Left lung (tissue), 10 donors: Measurements from ENCODE around the gene ZSWIM5. TPM values are rescaled to one million over a fixed set of nuclear protein-coding genes. Genes with fewer than 3 reads are reported as not detected.
A peak's percentile ranks its signal among the peaks of the same experiment; 100 is the strongest.

Source experiments
- ATAC-seq: fragments of 200-7000 bp; cut with Tn5 transposase; one replicate; pipeline ENCODE4 v1.9.1; 2020; ENCODE audit warnings: moderate library complexity
- DNase-seq, 4 donors: peaks; one replicate each; pipeline ENCODE4 v3.0.0-alpha.2; 2013 to 2020
- H3K27ac ChIP-seq, 2 donors: fragments of 200-600 bp; sonication (generic) in 1 of 2; one replicate each; pipeline versions ENCODE4 v1.5.0 to v1.8.0; 2020 to 2021
- H3K27me3 ChIP-seq, 2 donors: fragments of 200-600 bp; sonication (generic) in 1 of 2; one replicate each; pipeline versions ENCODE4 v1.5.0 to v1.8.0; 2020 to 2021
- H3K36me3 ChIP-seq, 2 donors: fragments of 200-600 bp; sonication (generic) in 1 of 2; one replicate each; pipeline versions ENCODE4 v1.5.0 to v1.8.0; 2020 to 2021
- H3K4me1 ChIP-seq, 2 donors: fragments of 200-600 bp; one replicate each; pipeline ENCODE4 v1.8.0; 2021
- H3K4me3 ChIP-seq, 2 donors: fragments of 200-600 bp; sonication (generic) in 1 of 2; one replicate each; pipeline versions ENCODE4 v1.5.0 to v1.8.0; 2020 to 2021; ENCODE audit warnings: mild to moderate bottlenecking in 1 of 2
- H3K9me3 ChIP-seq, 2 donors: fragments of 200-600 bp; sonication (generic) in 1 of 2; one replicate each; pipeline versions ENCODE4 v1.5.0 to v1.8.0; 2020 to 2021
- intact Hi-C, 2 donors: fragments of 100-400 bp; cut with DNase I; formaldehyde crosslinking; loops; one replicate each; pipeline versions ENCODE4 v1.11.2 to v1.14.2; 2022
- polyA plus RNA-seq, 6 donors: library from polyadenylated mRNA; unstranded; fragments of 120-200 nt; gene quantifications; one replicate each; pipeline ENCODE4 v1.2.1, GENCODE V29; 2013; ENCODE audit not compliant: insufficient read length in 6 of 6
- total RNA-seq, 2 donors: library from RNA; stranded (reverse); fragmentation: NEBNext Ultra II Directional; extraction: Animal tissue kit (Norgen Biotek cat#: 25700); gene quantifications; one replicate each; pipeline ENCODE4 v1.2.1, GENCODE V29; 2021
- TF ChIP-seq, protein P1 (sequence below), 2 donors: fragments of 200-600 bp; sonication (generic) in 1 of 2; IDR thresholded peaks; one replicate each; pipeline versions ENCODE4 v1.5.0 to v1.8.0; 2021; ENCODE audit warnings: antibody characterized with exemption in 2 of 2
- donor health status: DM: no; HTN: yes; CAD: no.
- donor health status: DM: no; HTN: no; CAD: no.

Gene ZSWIM5
- total and polyA plus RNA-seq, 8 donors: 2.0 to 6.3 (median 4.7) TPM

GRCh38 chr1:45032837-45033236 is 173.6 kb downstream of the ZSWIM5 start:
- Histone ChIP-seq H3K27me3 (no peaks in the 10 kb centered on the region), H3K4me3 (no peak overlapping the region), H3K4me1 (no peaks in the 10 kb centered on the region), H3K27ac (no peak overlapping the region), H3K9me3 (no peaks in the 10 kb centered on the region), H3K36me3 (no peaks in the 10 kb centered on the region)
- DNase-seq: no peak
- no peak for ATAC-seq
- intact Hi-C loops: no loop called here
- TF ChIP-seq, protein P1, sequence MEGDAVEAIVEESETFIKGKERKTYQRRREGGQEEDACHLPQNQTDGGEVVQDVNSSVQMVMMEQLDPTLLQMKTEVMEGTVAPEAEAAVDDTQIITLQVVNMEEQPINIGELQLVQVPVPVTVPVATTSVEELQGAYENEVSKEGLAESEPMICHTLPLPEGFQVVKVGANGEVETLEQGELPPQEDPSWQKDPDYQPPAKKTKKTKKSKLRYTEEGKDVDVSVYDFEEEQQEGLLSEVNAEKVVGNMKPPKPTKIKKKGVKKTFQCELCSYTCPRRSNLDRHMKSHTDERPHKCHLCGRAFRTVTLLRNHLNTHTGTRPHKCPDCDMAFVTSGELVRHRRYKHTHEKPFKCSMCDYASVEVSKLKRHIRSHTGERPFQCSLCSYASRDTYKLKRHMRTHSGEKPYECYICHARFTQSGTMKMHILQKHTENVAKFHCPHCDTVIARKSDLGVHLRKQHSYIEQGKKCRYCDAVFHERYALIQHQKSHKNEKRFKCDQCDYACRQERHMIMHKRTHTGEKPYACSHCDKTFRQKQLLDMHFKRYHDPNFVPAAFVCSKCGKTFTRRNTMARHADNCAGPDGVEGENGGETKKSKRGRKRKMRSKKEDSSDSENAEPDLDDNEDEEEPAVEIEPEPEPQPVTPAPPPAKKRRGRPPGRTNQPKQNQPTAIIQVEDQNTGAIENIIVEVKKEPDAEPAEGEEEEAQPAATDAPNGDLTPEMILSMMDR (IDR thresholded peaks at IDR 0.05): no peak

- no peak for DNase-seq
- no peaks in the 10 kb centered on the region for H3K4me1 ChIP-seq
- no peak overlapping the region for H3K4me3 ChIP-seq
- intact Hi-C loops: no loop called here
- no peaks in the 10 kb centered on the region for H3K9me3 ChIP-seq
- H3K27ac ChIP-seq: no peak overlapping the region
- no peaks in the 10 kb centered on the region for H3K36me3 ChIP-seq
- ATAC-seq: no peak
- TF ChIP-seq, protein P1 (IDR thresholded peaks at IDR 0.05): no peak
- H3K27me3 ChIP-seq: no peaks in the 10 kb centered on the region
Measured at GRCh38 chr1:45026446-45026845, 180.0 kb downstream of the ZSWIM5 start.

GRCh38 chr1:45023663-45024062 is 182.7 kb downstream of the ZSWIM5 start:
- Histone ChIP-seq H3K36me3 (no peaks in the 10 kb centered on the region), H3K27me3 (no peaks in the 10 kb centered on the region), H3K9me3 (no peaks in the 10 kb centered on the region), H3K27ac (no peak overlapping the region), H3K4me3 (no peak overlapping the region), H3K4me1 (no peaks in the 10 kb centered on the region)
- TF ChIP-seq, protein P1 (IDR thresholded peaks at IDR 0.05): no peak
- DNase-seq (no peak), ATAC-seq (no peak)
- intact Hi-C loops: no loop called here

GRCh38 chr1:45018599-45019230 is 187.7 kb downstream of the ZSWIM5 start:
- peaks cover 0 to 12% of the 10 kb centered on the region in 2 donors for H3K4me1 ChIP-seq
- ATAC-seq (peak; percentile 96), DNase-seq (peak in 3 of 4 donors; percentile 13 to 58 (median 55))
- no peak overlapping the region for H3K27ac ChIP-seq
- intact Hi-C loops: loop anchor here in 1 of 2 donors (10.0 kb wide), 1 partner anchor 476 kb away; the partner anchor contains the start of gene TESK2
- H3K4me3 ChIP-seq: no peak overlapping the region
- TF ChIP-seq, protein P1 (IDR thresholded peaks at IDR 0.05): peak; percentile 61 to 83
- H3K27me3 ChIP-seq: no peaks in the 10 kb centered on the region
- H3K36me3 ChIP-seq: peaks cover 0 to 22% of the 10 kb centered on the region in 2 donors
- no peaks in the 10 kb centered on the region for H3K9me3 ChIP-seq

GRCh38 chr1:45016767-45017166 is 189.6 kb downstream of the ZSWIM5 start:
- H3K9me3 ChIP-seq: no peaks in the 10 kb centered on the region
- H3K4me3 ChIP-seq: no peak overlapping the region
- DNase-seq: no peak
- H3K4me1 ChIP-seq: peaks cover 6 to 28% of the 10 kb centered on the region in 2 donors
- TF ChIP-seq, protein P1 (IDR thresholded peaks at IDR 0.05): no peak
- no peak for ATAC-seq
- intact Hi-C loops: loop anchor here in 1 of 2 donors (10.0 kb wide), 1 partner anchor 478 kb away; the partner anchor contains the start of gene TESK2
- H3K36me3 ChIP-seq: peaks cover 0 to 22% of the 10 kb centered on the region in 2 donors
- no peaks in the 10 kb centered on the region for H3K27me3 ChIP-seq
- no peak overlapping the region for H3K27ac ChIP-seq
